Colonic mucosa (tissue), 4 donors: ENCODE measurements around the gene RFX1. TPM values are rescaled to one million over a fixed set of nuclear protein-coding genes. Genes with fewer than 3 reads are reported as not detected.

Source experiments
- DNase-seq: peaks from one replicate; pipeline ENCODE4 v3.0.0-alpha.2; 2020
- H3K27ac ChIP-seq: fragments of 200-600 bp; one replicate; pipeline ENCODE4 v1.8.0; 2021
- H3K27me3 ChIP-seq: fragments of 200-600 bp; one replicate; pipeline ENCODE4 v1.8.0; 2021
- H3K36me3 ChIP-seq: fragments of 200-600 bp; one replicate; pipeline ENCODE4 v1.8.0; 2021
- H3K4me1 ChIP-seq: fragments of 200-600 bp; one replicate; pipeline ENCODE4 v1.8.0; 2021; ENCODE audit warnings: mild to moderate bottlenecking
- H3K4me3 ChIP-seq: fragments of 200-600 bp; one replicate; pipeline ENCODE4 v1.8.0; 2021
- H3K9ac ChIP-seq, 2 donors: one replicate each; pipeline ENCODE4 v1.7.0; 2013; ENCODE audit warnings: control low read depth in 2 of 2, low read depth in 2 of 2, low read length in 2 of 2
- H3K9me3 ChIP-seq: fragments of 200-600 bp; one replicate; pipeline ENCODE4 v1.8.0; 2021
- intact Hi-C: fragments of 100-400 bp; cut with DNase I; formaldehyde crosslinking; loops from one replicate; pipeline ENCODE4 v1.14.1; 2022
- total RNA-seq, 2 donors: library from RNA; stranded (reverse); fragmentation: NEBNext Ultra II Directional in 1 of 2; extraction: Animal tissue kit (Norgen Biotek cat#: 25700) in 1 of 2; gene quantifications; one replicate each; pipeline ENCODE4 v1.2.1, GENCODE V29; 2021
- TF ChIP-seq, protein P1 (sequence below): fragments of 200-600 bp; IDR thresholded peaks from one replicate; pipeline ENCODE4 v1.8.0; 2022; ENCODE audit warnings: antibody characterized with exemption, mild to moderate bottlenecking
- donor health status: healthy.
- donor health status: DM: no; HTN: no; CAD: no.
- donor health status: DM: no; HTN: no; CAD: no.

The RFX1 gene
- total RNA-seq, 2 donors from 2014 or later = 13.1 to 20.9 TPM

DNA sequence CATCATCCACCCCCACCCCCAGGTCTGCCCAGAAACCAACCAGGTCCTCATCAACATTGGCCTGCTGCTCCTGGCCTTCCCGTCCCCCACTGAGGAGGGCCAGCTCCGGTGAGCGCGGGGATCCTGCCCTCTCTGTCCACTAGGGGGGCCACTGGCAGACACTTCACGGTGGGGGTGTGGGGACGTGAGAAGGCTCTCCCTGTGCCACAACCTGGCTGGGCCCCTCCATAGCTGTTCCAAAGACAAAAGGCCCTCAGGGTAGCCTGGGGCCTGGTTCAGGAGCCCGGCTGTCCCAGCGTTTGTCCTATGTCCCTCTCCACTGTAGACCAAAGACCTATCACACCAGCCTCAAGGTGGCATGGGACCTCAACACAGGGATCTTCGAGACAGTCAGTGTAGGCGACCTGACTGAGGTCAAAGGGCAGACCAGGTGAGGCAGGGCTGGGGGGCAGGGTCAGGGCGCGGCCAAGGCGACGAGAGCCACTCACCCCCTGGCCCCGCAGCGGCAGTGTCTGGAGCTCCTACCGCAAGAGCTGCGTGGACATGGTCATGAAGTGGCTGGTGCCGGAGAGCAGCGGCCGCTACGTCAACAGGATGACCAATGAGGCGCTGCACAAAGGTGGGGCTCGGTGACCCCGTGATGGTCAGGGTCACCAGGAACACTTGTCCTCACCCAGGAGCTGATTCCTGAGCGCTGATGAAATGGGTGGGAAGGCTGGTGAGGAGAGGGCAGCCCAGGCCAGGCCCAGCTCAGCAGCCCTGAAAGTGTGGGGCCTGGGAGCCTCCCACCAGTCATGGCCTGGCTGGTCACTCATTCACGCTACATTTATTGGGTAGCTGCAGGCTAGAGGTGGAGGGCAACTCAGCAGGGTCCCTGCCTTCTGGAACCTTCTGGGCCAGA lies 45.9 kb downstream of the RFX1 start:
- Histone ChIP-seq H3K9ac (no peak overlapping the region), H3K36me3 (peaks cover 26% of the 10 kb centered on the region), H3K27ac (no peak overlapping the region), H3K27me3 (no peaks in the 10 kb centered on the region), H3K4me1 (no peaks in the 10 kb centered on the region), H3K4me3 (no peak overlapping the region), H3K9me3 (no peaks in the 10 kb centered on the region)
- intact Hi-C loops = no loop called here
- DNase-seq = no peak
- TF ChIP-seq, protein P1, sequence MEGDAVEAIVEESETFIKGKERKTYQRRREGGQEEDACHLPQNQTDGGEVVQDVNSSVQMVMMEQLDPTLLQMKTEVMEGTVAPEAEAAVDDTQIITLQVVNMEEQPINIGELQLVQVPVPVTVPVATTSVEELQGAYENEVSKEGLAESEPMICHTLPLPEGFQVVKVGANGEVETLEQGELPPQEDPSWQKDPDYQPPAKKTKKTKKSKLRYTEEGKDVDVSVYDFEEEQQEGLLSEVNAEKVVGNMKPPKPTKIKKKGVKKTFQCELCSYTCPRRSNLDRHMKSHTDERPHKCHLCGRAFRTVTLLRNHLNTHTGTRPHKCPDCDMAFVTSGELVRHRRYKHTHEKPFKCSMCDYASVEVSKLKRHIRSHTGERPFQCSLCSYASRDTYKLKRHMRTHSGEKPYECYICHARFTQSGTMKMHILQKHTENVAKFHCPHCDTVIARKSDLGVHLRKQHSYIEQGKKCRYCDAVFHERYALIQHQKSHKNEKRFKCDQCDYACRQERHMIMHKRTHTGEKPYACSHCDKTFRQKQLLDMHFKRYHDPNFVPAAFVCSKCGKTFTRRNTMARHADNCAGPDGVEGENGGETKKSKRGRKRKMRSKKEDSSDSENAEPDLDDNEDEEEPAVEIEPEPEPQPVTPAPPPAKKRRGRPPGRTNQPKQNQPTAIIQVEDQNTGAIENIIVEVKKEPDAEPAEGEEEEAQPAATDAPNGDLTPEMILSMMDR = no peak

DNA sequence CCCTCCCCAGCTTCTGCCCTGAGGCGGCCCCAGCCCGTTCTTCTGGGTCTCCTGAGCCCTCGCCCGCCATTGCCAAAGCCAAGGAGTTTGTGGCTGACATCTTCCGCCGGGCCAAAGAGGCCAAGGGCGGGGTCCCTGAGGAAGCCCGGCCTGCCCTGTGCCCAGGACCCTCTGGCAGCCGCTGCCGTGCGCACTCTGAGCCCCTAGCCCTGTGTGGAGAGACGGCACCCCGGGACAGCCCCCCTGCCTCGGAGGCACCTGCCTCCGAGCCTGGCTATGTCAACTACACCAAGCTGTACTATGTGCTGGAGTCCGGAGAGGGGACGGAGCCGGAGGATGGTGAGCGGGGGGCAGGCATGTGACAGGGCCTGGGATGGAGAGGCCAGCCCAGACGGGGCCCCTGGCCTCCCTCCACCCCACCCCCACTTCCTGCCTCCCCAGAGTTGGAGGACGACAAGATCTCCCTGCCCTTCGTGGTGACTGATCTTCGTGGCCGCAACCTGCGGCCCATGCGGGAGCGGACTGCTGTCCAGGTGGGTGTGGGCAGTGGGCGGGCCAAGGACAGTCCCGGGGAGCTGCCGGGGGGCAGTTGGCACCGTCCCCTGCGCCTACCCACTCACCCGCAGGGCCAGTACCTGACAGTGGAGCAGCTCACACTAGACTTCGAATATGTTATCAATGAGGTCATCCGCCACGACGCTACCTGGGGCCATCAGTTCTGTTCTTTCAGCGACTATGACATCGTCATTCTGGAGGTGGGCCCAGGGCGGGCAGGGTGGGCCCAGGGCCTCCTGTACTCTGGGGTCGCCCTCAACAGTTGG lies 46.8 kb downstream of the RFX1 start:
- intact Hi-C loops = no loop called here
- Histone ChIP-seq H3K9me3 (no peaks in the 10 kb centered on the region), H3K36me3 (peaks cover 26% of the 10 kb centered on the region), H3K4me3 (no peak overlapping the region), H3K4me1 (no peaks in the 10 kb centered on the region), H3K27me3 (no peaks in the 10 kb centered on the region), H3K27ac (no peak overlapping the region), H3K9ac (no peak overlapping the region)
- TF ChIP-seq, protein P1 = no peak
- DNase-seq = no peak

DNA sequence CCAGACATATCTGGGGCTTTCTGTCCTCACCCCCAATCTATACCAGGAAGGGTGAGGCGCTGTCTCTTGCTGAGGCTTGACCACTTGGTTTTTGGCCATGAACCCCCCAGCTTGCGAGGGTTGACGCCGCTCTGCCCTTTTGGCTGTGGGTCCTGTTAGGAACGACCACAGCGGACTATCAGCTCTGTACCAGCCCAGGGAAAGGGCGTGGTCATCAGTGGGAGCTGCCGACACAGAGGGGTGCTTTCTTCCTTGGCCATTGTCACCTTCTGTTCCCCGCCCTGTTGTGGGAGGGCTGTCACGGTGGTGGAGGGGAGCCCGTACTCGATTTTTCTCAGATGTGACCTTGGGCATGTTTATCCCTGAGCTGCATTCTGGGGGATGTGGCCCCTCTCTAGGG lies 48.1 kb downstream of the RFX1 start:
- no peak for DNase-seq
- intact Hi-C loops = no loop called here
- Histone ChIP-seq H3K4me3 (no peak overlapping the region), H3K36me3 (peaks cover 26% of the 10 kb centered on the region), H3K9me3 (no peaks in the 10 kb centered on the region), H3K27ac (no peak overlapping the region), H3K9ac (no peak overlapping the region), H3K27me3 (no peaks in the 10 kb centered on the region), H3K4me1 (peaks cover 9% of the 10 kb centered on the region)
- TF ChIP-seq, protein P1 = no peak

DNA sequence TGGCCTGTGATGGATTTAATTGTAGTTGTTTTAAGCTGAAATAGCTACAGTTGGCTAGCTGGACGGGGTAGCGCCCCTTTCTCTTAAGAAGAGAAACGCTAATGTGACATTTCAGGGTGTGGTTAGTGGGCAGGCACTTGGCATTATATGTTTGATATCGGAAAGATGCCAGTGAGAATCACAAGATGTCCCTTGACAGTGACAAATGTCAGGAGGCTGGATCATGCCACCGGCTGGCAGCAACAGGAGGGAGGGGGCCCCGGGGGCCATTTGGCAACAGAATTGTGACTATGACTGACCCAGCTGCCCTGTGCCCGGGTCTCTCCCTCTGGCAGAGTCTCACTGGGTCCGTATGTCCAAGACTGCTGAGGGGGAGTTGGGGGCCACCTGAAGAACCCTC lies 49.1 kb downstream of the RFX1 start:
- peaks cover 26% of the 10 kb centered on the region for H3K36me3 ChIP-seq
- H3K4me1 ChIP-seq = peaks cover 9% of the 10 kb centered on the region
- no peak for DNase-seq
- H3K27me3 ChIP-seq = no peaks in the 10 kb centered on the region
- TF ChIP-seq, protein P1 = no peak
- intact Hi-C loops = no loop called here
- H3K9ac ChIP-seq = no peak overlapping the region
- no peak overlapping the region for H3K27ac ChIP-seq
- no peaks in the 10 kb centered on the region for H3K9me3 ChIP-seq
- no peak overlapping the region for H3K4me3 ChIP-seq

DNA sequence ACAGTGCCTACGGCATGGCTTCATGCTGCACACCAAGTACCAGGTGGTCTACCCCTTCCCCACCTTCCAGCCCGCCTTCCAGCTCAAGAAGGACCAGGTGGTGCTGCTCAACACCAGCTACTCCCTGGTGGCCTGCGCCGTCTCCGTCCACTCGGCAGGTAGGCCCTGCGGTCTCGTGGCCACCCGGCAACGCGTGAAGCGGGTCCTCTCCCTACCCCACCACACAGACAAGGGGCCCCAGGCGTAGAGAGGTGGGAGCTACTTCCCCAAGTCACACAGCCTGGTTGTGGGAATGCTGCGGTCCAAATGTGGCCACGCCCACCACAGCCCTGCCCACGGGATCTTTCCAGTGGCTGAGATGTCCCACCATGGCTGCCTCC lies 49.8 kb downstream of the RFX1 start:
- no peak overlapping the region for H3K9ac ChIP-seq
- intact Hi-C loops = no loop called here
- DNase-seq = no peak

More for the DNA sequence above, 49.8 kb downstream of the RFX1 start:
- no peaks in the 10 kb centered on the region for H3K27me3 ChIP-seq
- peaks cover 26% of the 10 kb centered on the region for H3K36me3 ChIP-seq
- peaks cover 9% of the 10 kb centered on the region for H3K4me1 ChIP-seq
- H3K4me3 ChIP-seq = no peak overlapping the region
- no peaks in the 10 kb centered on the region for H3K9me3 ChIP-seq
- H3K27ac ChIP-seq = no peak overlapping the region
- TF ChIP-seq, protein P1 = no peak
